Neural cell (in vitro differentiated cells): ENCODE data around the gene METAP2. TPM values are rescaled to one million over a fixed set of nuclear protein-coding genes. Genes with fewer than 3 reads are reported as not detected.

Experiments
- H2AFZ ChIP-seq: fragments of 200-600, 300-800 bp; sonication (generic), shearing (Covaris generic); 2 replicates; pipeline ENCODE4 v1.6.0; 2014; ENCODE audit warnings: low read depth, mild to moderate bottlenecking, antibody characterized with exemption, low read length, moderate library complexity
- H3F3A ChIP-seq: fragments of 200-600 bp; shearing (Covaris generic); 2 replicates; pipeline ENCODE4 v1.6.1; 2016; ENCODE audit warnings: mild to moderate bottlenecking, moderate library complexity, mixed read lengths, antibody characterized with exemption, low read length; ENCODE audit not compliant: insufficient read depth, poor library complexity, severe bottlenecking
- H3K27ac ChIP-seq: fragments of 200-600, 300-800 bp; sonication (generic), shearing (Covaris generic); 2 replicates; pipeline ENCODE4 v1.5.1; 2014; ENCODE audit warnings: mild to moderate bottlenecking, low read length, moderate library complexity
- H3K27me3 ChIP-seq: fragments of 300-800, 200-600 bp; sonication (generic), shearing (Covaris generic); 2 replicates; pipeline ENCODE4 v1.6.0; 2014; ENCODE audit warnings: mild to moderate bottlenecking, low read depth, low read length, moderate library complexity; ENCODE audit not compliant: insufficient read depth
- H3K36me3 ChIP-seq: fragments of 300-800, 200-600 bp; sonication (generic), shearing (Covaris generic); 2 replicates; pipeline ENCODE4 v1.5.1; 2014; ENCODE audit warnings: mild to moderate bottlenecking, antibody characterized with exemption, low read length, moderate library complexity; ENCODE audit not compliant: insufficient read depth
- H3K4me2 ChIP-seq: fragments of 300-800, 200-600 bp; sonication (generic), shearing (Covaris generic); 2 replicates; pipeline ENCODE4 v1.6.0; 2014; ENCODE audit warnings: mild to moderate bottlenecking, low read length
- H3K4me3 ChIP-seq: fragments of 300-800, 200-600 bp; sonication (generic), shearing (Covaris generic); 2 replicates; pipeline ENCODE4 v1.5.1; 2014; ENCODE audit warnings: mild to moderate bottlenecking, low read length, moderate library complexity
- H3K79me2 ChIP-seq: fragments of 200-600 bp; shearing (Covaris generic); replicated peaks from 2 replicates; pipeline ENCODE4 v1.6.0; 2014; ENCODE audit warnings: mild to moderate bottlenecking, low read length, moderate library complexity; ENCODE audit not compliant: insufficient read depth
- H3K9ac ChIP-seq: fragments of 300-800, 200-600 bp; sonication (generic), shearing (Covaris generic); 2 replicates; pipeline ENCODE4 v1.6.1; 2016; ENCODE audit warnings: mild to moderate bottlenecking, low read length, mixed read lengths
- H3K9me2 ChIP-seq: fragments of 200-600 bp; shearing (Covaris generic); 2 replicates; pipeline ENCODE4 v1.6.1; 2016; ENCODE audit warnings: mild to moderate bottlenecking, low read length, mixed read lengths; ENCODE audit not compliant: insufficient read depth
- H3K9me3 ChIP-seq: fragments of 200-600, 300-800 bp; sonication (generic), shearing (Covaris generic); 2 replicates; pipeline ENCODE4 v1.6.1; 2016; ENCODE audit warnings: mild to moderate bottlenecking, mixed run types, low read length, moderate library complexity, mixed read lengths
- H4K20me1 ChIP-seq: fragments of 200-600 bp; shearing (Covaris generic); 2 replicates; pipeline ENCODE4 v1.6.1; 2016; ENCODE audit warnings: mild to moderate bottlenecking, mixed run types; ENCODE audit not compliant: insufficient read depth
- CTCF ChIP-seq: fragments of 450-650 bp; IDR thresholded peaks from 2 replicates; pipeline ENCODE4 v1.5.1; 2014; ENCODE audit warnings: antibody characterized with exemption, mild to moderate bottlenecking, moderate library complexity; ENCODE audit not compliant: poor library complexity, severe bottlenecking
- EP300 ChIP-seq: fragments of 450-650 bp; conservative IDR thresholded peaks from 2 replicates; pipeline ENCODE4 v1.6.1; 2014; ENCODE audit warnings: antibody characterized with exemption, mild to moderate bottlenecking, moderate library complexity; ENCODE audit not compliant: poor library complexity, severe bottlenecking
- EZH2 ChIP-seq: fragments of 200-600, 300-800 bp; shearing (Covaris generic), sonication (generic); IDR thresholded peaks from 2 replicates; pipeline ENCODE4 v1.6.1; 2014; ENCODE audit warnings: antibody characterized with exemption, low read length, borderline replicate concordance, mild to moderate bottlenecking; ENCODE audit not compliant: insufficient read depth, poor library complexity, severe bottlenecking
- MXI1 ChIP-seq: fragments of 450-650 bp; conservative IDR thresholded peaks from 2 replicates; pipeline ENCODE4 v1.6.1; 2014; ENCODE audit warnings: antibody characterized with exemption, mild to moderate bottlenecking; ENCODE audit not compliant: poor library complexity, severe bottlenecking
- POLR2AphosphoS5 ChIP-seq: IDR thresholded peaks from 2 replicates; pipeline ENCODE4 v1.6.1; 2012
- RAD21 ChIP-seq: fragments of 450-650 bp; conservative IDR thresholded peaks from 2 replicates; pipeline ENCODE4 v1.6.1; 2014; ENCODE audit warnings: antibody characterized with exemption, mild to moderate bottlenecking, moderate library complexity
- REST ChIP-seq: IDR thresholded peaks from 2 replicates; pipeline ENCODE4 v1.6.1; 2012; ENCODE audit warnings: borderline replicate concordance
- SMC3 ChIP-seq: fragments of 450-650 bp; conservative IDR thresholded peaks from 2 replicates; pipeline ENCODE4 v1.6.1; 2014; ENCODE audit warnings: antibody characterized with exemption, mild to moderate bottlenecking, moderate library complexity; ENCODE audit not compliant: poor library complexity
- TAF1 ChIP-seq: IDR thresholded peaks from 2 replicates; pipeline ENCODE4 v1.6.1; 2012; ENCODE audit warnings: low read depth
- polyA plus RNA-seq: library from polyadenylated mRNA; depleted of rRNA; stranded (reverse); fragments of >200 nt; gene quantifications from 2 replicates; pipeline ENCODE4 v1.2.3, GENCODE V29; 2014

Gene METAP2
- polyA plus RNA-seq, 1 donor from 2014 or later: 78.0 TPM

GRCh38 chr12:95551913-95552516 lies 78.1 kb downstream of the METAP2 start:
- no peak overlapping the region for H3K4me2 ChIP-seq
- H3K79me2 ChIP-seq: no peaks in the 10 kb centered on the region
- H3K27ac ChIP-seq: no peak overlapping the region
- no peaks in the 10 kb centered on the region for H3K9me2 ChIP-seq
- no peaks in the 10 kb centered on the region for H4K20me1 ChIP-seq
- no peaks in the 10 kb centered on the region for H3K9me3 ChIP-seq
- TF ChIP-seq MXI1: no peak
- no peak for TF ChIP-seq TAF1
- TF ChIP-seq SMC3: no peak
- no peak for TF ChIP-seq CTCF
- no peak for TF ChIP-seq RAD21
- TF ChIP-seq EP300: no peak
- TF ChIP-seq POLR2AphosphoS5: no peak
- no peak for TF ChIP-seq EZH2
- TF ChIP-seq REST: no peak
- H3K36me3 ChIP-seq: no peaks in the 10 kb centered on the region
- peaks cover 10% of the 10 kb centered on the region for H3K27me3 ChIP-seq
- H3F3A ChIP-seq: peaks cover 3% of the 10 kb centered on the region
- no peak overlapping the region for H2AFZ ChIP-seq
- H3K4me3 ChIP-seq: no peak overlapping the region
- H3K9ac ChIP-seq: no peak overlapping the region

- no peak overlapping the region for H3K27ac ChIP-seq
- H3K4me2 ChIP-seq: no peak overlapping the region
Observed at GRCh38 chr12:95553197-95553943, 79.4 kb downstream of the METAP2 start.

More at GRCh38 chr12:95553197-95553943, 79.4 kb downstream of the METAP2 start:
- no peaks in the 10 kb centered on the region for H3K9me2 ChIP-seq
- no peaks in the 10 kb centered on the region for H3K79me2 ChIP-seq
- H3K4me3 ChIP-seq: no peak overlapping the region
- H3K36me3 ChIP-seq: no peaks in the 10 kb centered on the region
- no peak overlapping the region for H2AFZ ChIP-seq
- no peak overlapping the region for H3K9ac ChIP-seq
- H3K27me3 ChIP-seq: no peaks in the 10 kb centered on the region
- TF ChIP-seq EP300: no peak
- no peak for TF ChIP-seq TAF1
- TF ChIP-seq CTCF: no peak
- no peak for TF ChIP-seq SMC3
- no peak for TF ChIP-seq POLR2AphosphoS5
- no peak for TF ChIP-seq REST
- TF ChIP-seq MXI1: no peak
- TF ChIP-seq EZH2: no peak
- no peak for TF ChIP-seq RAD21
- H3F3A ChIP-seq: peaks cover 3% of the 10 kb centered on the region
- no peaks in the 10 kb centered on the region for H4K20me1 ChIP-seq
- no peaks in the 10 kb centered on the region for H3K9me3 ChIP-seq
